Endothelial cell of umbilical vein (primary cell): Measurements from ENCODE around the gene NPPB. TPM values are rescaled to one million over a fixed set of nuclear protein-coding genes. Genes with fewer than 3 reads are reported as not detected.
"Not testable (repeated sequence)": the region's sequence is repeated elsewhere in the genome, so short reads cannot be mapped to it uniquely, and the experiment has no call there.

ENCODE experiments used
- BruUV-seq: library from RNA; stranded (reverse); fragments of 400-500 nt; replicated peaks from 2 replicates; lab custom pipeline; 2021; lab: Mats Ljungman, UMichigan
- CTCF ChIA-PET: fragments of 300-600, 350-600 bp; sonication (Branson Sonifier 250); formaldehyde crosslinking; loops from one replicate; lab custom pipeline; 2021; ENCODE audit warnings: antibody characterized with exemption, inconsistent platforms; lab: Charles Lee
- POLR2A ChIA-PET: fragments of 300-600, 350-600 bp; sonication (Branson Sonifier 250); formaldehyde crosslinking; loops from one replicate; lab custom pipeline; 2021; ENCODE audit warnings: antibody characterized with exemption, inconsistent platforms; lab: Charles Lee
- DNase-seq: peaks from one replicate; pipeline ENCODE4 v3.0.0-alpha.2; 2011; ENCODE audit warnings: low read depth, low spot score
- FAIRE-seq: peaks from 2 replicates; lab custom pipeline; 2011; peaks lifted over from hg19 to GRCh38; lab: Jason Lieb, UNC
- H2AFZ ChIP-seq: 2 replicates; pipeline ENCODE4 v1.6.0; 2012; ENCODE audit warnings: low read depth, low read length, control low read depth, inconsistent platforms
- H3K27ac ChIP-seq: 2 replicates; pipeline ENCODE4 v1.5.1; 2011; ENCODE audit warnings: low read depth, mild to moderate bottlenecking, control low read depth, low read length, moderate library complexity; ENCODE audit not compliant: insufficient read depth
- H3K27me3 ChIP-seq, 2 experiments: 2 replicates each; pipeline versions ENCODE4 v1.6.0 to v1.6.1; 2011; ENCODE audit warnings: low read length in 2 of 2, mixed read lengths in 1 of 2; ENCODE audit not compliant: control insufficient read depth in 2 of 2, insufficient read depth in 2 of 2
- H3K36me3 ChIP-seq, 2 experiments: 2 replicates in 1 of 2; 3 replicates in 1 of 2; pipeline ENCODE4 v1.5.1; 2011; ENCODE audit warnings: low read length in 2 of 2, mild to moderate bottlenecking in 1 of 2, moderate library complexity in 1 of 2; ENCODE audit not compliant: control insufficient read depth in 2 of 2, insufficient read depth in 2 of 2; ENCODE audit errors: extremely low read depth in 1 of 2
- H3K4me1 ChIP-seq: 3 replicates; pipeline ENCODE4 v1.5.1; 2011; ENCODE audit warnings: mild to moderate bottlenecking, low read length; ENCODE audit not compliant: control insufficient read depth, insufficient read depth; ENCODE audit errors: extremely low read depth
- H3K4me2 ChIP-seq: 2 replicates; pipeline ENCODE4 v1.6.1; 2011; ENCODE audit warnings: low read length, control low read depth, mixed read lengths; ENCODE audit not compliant: insufficient read depth
- H3K4me3 ChIP-seq, 3 experiments: fragments of 200-600 bp in 1 of 3; sonication (generic), shearing (Covaris generic) in 1 of 3; replicated peaks in 1 of 3; 2 replicates each; pipeline ENCODE4 v1.5.1; 2011 to 2016; ENCODE audit warnings: control low read depth in 3 of 3, low read length in 3 of 3, mild to moderate bottlenecking in 2 of 3, inconsistent platforms in 1 of 3, low read depth in 1 of 3, moderate library complexity in 1 of 3; ENCODE audit not compliant: insufficient read depth in 1 of 3
- H3K79me2 ChIP-seq: 2 replicates; pipeline ENCODE4 v1.6.0; 2012; ENCODE audit warnings: low read length, inconsistent platforms; ENCODE audit not compliant: control insufficient read depth, insufficient read depth
- H3K9ac ChIP-seq: replicated peaks from 2 replicates; pipeline ENCODE3; 2011; ENCODE audit warnings: low read length, control low read depth; ENCODE audit not compliant: insufficient read depth; ENCODE audit errors: extremely low read depth
- H3K9me1 ChIP-seq: replicated peaks from 3 replicates; pipeline ENCODE4 v1.6.0; 2011; ENCODE audit warnings: mild to moderate bottlenecking, low read length; ENCODE audit not compliant: control insufficient read depth, insufficient read depth; ENCODE audit errors: extremely low read depth
- H3K9me3 ChIP-seq: replicated peaks from 2 replicates; pipeline ENCODE4 v1.5.1; 2012; ENCODE audit warnings: low read length, inconsistent platforms; ENCODE audit not compliant: control insufficient read depth, insufficient read depth
- H4K20me1 ChIP-seq: replicated peaks from 2 replicates; pipeline ENCODE3; 2011; ENCODE audit warnings: mild to moderate bottlenecking, low read length; ENCODE audit not compliant: control insufficient read depth, insufficient read depth; ENCODE audit errors: extremely low read depth
- EZH2 ChIP-seq: IDR thresholded peaks from 2 replicates; pipeline ENCODE4 v1.6.1; 2012; ENCODE audit warnings: borderline replicate concordance, low read depth, mild to moderate bottlenecking, moderate library complexity, low read length, inconsistent platforms; ENCODE audit not compliant: severe bottlenecking
- FOS ChIP-seq: IDR thresholded peaks from 2 replicates; pipeline ENCODE4 v1.6.1; 2011; ENCODE audit warnings: mild to moderate bottlenecking, low read length, moderate library complexity, borderline replicate concordance; ENCODE audit not compliant: insufficient read depth
- GATA2 ChIP-seq: IDR thresholded peaks from 2 replicates; pipeline ENCODE4 v1.7.0; 2011; ENCODE audit warnings: low read depth, mild to moderate bottlenecking, moderate library complexity, mixed read lengths, low read length; ENCODE audit not compliant: insufficient read length, insufficient read depth
- JUN ChIP-seq: IDR thresholded peaks from 2 replicates; pipeline ENCODE4 v1.6.1; 2011; ENCODE audit warnings: borderline replicate concordance, low read depth; ENCODE audit not compliant: insufficient read length, insufficient read depth
- MYC ChIP-seq: IDR thresholded peaks from one replicate; pipeline ENCODE4 v1.6.1; 2011; ENCODE audit warnings: mild to moderate bottlenecking, low read depth, low read length
- POLR2A ChIP-seq: IDR thresholded peaks from 2 replicates; pipeline ENCODE4 v1.6.1; 2012; ENCODE audit warnings: low read depth, mild to moderate bottlenecking, control low read depth, low read length
- POLR2AphosphoS5 ChIP-seq: IDR thresholded peaks from 2 replicates; pipeline ENCODE4 v1.6.1; 2012; ENCODE audit warnings: low read depth, mild to moderate bottlenecking, control low read depth, low read length, moderate library complexity; ENCODE audit not compliant: insufficient read depth
- dilution Hi-C: fragments of 300-500 bp; cut with MboI; formaldehyde crosslinking; loops from one replicate; pipeline ENCODE4 v1.15.0; 2019; ENCODE audit warnings: low sequenced_read_pairs; ENCODE audit not compliant: extremely low pct_ligation_motif_present
- intact Hi-C: fragments of 100-400 bp; cut with micrococcal nuclease; formaldehyde crosslinking; loops from one replicate; pipeline ENCODE4 v1.10.0; 2022
- polyA plus RNA-seq, 4 experiments: library from polyadenylated mRNA; depleted of rRNA in 3 of 4; stranded (reverse) in 3 of 4; unstranded in 1 of 4; fragments of >200 nt; gene quantifications; 2 replicates each; pipeline versions ENCODE4 v1.2.1 to v1.2.3, GENCODE V29; 2011 to 2012; ENCODE audit warnings: missing spikeins in 1 of 4
- total RNA-seq: library from RNA; stranded (reverse); gene quantifications from 2 replicates; pipeline ENCODE4 v1.2.3, GENCODE V29; 2021
- TF ChIP-seq, protein P1 (sequence below): IDR thresholded peaks from 2 replicates; pipeline ENCODE4 v1.6.1; 2011; ENCODE audit not compliant: insufficient read depth, insufficient read length
- TF ChIP-seq, protein P2 (sequence below), 2 donors: IDR thresholded peaks; 1 replicate in 1 of 2; 2 replicates in 1 of 2; pipeline ENCODE4 v1.5.1; 2011; ENCODE audit warnings: low read length in 2 of 2, mild to moderate bottlenecking in 2 of 2, moderate library complexity in 2 of 2, control low read depth in 1 of 2, inconsistent platforms in 1 of 2, low read depth in 1 of 2; ENCODE audit not compliant: insufficient read depth in 1 of 2; ENCODE audit errors: extremely low read depth in 1 of 2

The NPPB gene
- total and polyA plus RNA-seq, 2 donors (not counting 3 experiments of a cell fraction or from before 2014, with no cell fraction given): not detected

DNA sequence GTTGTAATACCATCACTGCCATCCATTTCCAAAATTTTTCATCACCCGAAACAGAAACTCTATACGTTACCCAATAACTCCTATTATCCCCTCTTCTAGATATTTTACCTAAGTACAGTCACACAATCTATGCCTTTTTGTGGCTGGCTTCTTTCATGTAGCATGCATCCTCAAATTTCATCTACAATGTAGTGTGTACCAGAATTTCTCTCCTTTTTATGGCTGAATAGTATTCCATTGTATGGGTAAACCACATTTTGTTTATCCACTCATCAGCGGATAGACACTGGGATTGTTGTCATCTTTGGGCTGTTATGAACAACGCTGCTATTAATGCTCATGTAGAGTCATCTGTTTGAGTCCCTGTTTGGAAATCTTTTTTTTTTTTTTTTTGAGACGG is 46.2 kb upstream of the NPPB start:
- Histone ChIP-seq H3K9me1 (no peaks in the 10 kb centered on the region), H3K27me3 (no peaks in the 10 kb centered on the region), H3K27ac (no peak overlapping the region), H2AFZ (no peak overlapping the region), H3K9me3 (no peaks in the 10 kb centered on the region), H3K9ac (no peak overlapping the region), H3K4me3 (no peak overlapping the region), H3K79me2 (no peaks in the 10 kb centered on the region), H3K4me2 (no peak overlapping the region), H3K4me1 (peaks cover 3% of the 10 kb centered on the region), H3K36me3 (no peaks in the 10 kb centered on the region), H4K20me1 (no peaks in the 10 kb centered on the region)
- dilution Hi-C loops (no loop called here), intact Hi-C loops (no loop called here)
- no peak for TF ChIP-seq POLR2AphosphoS5
- TF ChIP-seq POLR2A: no peak
- no peak for TF ChIP-seq MYC
- no peak for TF ChIP-seq FOS
- no peak for TF ChIP-seq GATA2
- TF ChIP-seq, protein P1, sequence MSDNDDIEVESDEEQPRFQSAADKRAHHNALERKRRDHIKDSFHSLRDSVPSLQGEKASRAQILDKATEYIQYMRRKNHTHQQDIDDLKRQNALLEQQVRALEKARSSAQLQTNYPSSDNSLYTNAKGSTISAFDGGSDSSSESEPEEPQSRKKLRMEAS: no peak
- TF ChIP-seq, protein P2, sequence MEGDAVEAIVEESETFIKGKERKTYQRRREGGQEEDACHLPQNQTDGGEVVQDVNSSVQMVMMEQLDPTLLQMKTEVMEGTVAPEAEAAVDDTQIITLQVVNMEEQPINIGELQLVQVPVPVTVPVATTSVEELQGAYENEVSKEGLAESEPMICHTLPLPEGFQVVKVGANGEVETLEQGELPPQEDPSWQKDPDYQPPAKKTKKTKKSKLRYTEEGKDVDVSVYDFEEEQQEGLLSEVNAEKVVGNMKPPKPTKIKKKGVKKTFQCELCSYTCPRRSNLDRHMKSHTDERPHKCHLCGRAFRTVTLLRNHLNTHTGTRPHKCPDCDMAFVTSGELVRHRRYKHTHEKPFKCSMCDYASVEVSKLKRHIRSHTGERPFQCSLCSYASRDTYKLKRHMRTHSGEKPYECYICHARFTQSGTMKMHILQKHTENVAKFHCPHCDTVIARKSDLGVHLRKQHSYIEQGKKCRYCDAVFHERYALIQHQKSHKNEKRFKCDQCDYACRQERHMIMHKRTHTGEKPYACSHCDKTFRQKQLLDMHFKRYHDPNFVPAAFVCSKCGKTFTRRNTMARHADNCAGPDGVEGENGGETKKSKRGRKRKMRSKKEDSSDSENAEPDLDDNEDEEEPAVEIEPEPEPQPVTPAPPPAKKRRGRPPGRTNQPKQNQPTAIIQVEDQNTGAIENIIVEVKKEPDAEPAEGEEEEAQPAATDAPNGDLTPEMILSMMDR (IDR thresholded peaks at IDR 0.05; ENCODE audit: extremely low read depth in 1 of 2, insufficient read depth in 1 of 2, low read depth in 1 of 2, low read length in 2 of 2): no peak
- no peak for TF ChIP-seq EZH2
- TF ChIP-seq JUN: no peak
- POLR2A ChIA-PET: no interaction called here
- DNase-seq: no peak
- FAIRE-seq: no peak
- CTCF ChIA-PET: interaction anchor here (1.2 kb wide), 1 partner anchor 12 kb away, joined by 3 read pairs; no protein-coding TSS in a partner anchor
- no TSS peak for BruUV-seq

DNA sequence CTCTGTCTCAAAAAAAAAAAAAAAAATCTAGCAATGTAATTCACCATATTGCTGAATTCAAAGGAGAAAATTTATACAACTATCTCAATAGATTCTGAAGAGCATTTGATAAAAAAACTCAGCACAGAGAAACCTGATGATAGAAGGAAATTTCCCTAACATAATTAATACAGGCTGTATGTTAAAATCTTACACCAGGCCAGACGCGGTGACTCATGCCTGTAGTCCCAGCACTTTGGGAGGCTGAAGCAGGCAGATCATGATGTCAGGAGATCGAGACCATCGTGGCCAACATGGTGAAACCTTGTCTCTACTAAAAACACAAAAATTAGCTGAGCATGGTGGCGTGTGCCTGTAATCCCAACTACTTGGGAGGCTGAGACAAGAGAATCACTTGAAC is 45.4 kb upstream of the NPPB start:
- FAIRE-seq, BruUV-seq, dilution Hi-C loops, H3K36me3 ChIP-seq, H3K27ac ChIP-seq, POLR2A ChIA-PET, H3K4me2 ChIP-seq, H3K79me2 ChIP-seq, DNase-seq, H2AFZ ChIP-seq, H3K27me3 ChIP-seq, intact Hi-C loops, H3K9me3 ChIP-seq, H4K20me1 ChIP-seq, H3K9me1 ChIP-seq, H3K4me3 ChIP-seq, H3K9ac ChIP-seq, H3K4me1 ChIP-seq: not testable (repeated sequence)
- CTCF ChIA-PET: interaction anchor here (1.2 kb wide), 1 partner anchor 12 kb away, joined by 3 read pairs; no protein-coding TSS in a partner anchor
